ENCODE results near the gene MEIS3. TPM values are rescaled to one million over a fixed set of nuclear protein-coding genes. Genes with fewer than 3 reads are reported as not detected.
"Not testable (repeated sequence)": the region's sequence is repeated elsewhere in the genome, so short reads cannot be mapped to it uniquely, and the experiment has no call there.

MEIS3 gene
- polyA plus RNA-seq, 6 donors from 2014 or later: not detected

- Mint-ChIP-seq H3K4me1 (peaks cover 0 to 6% (median 5%) of the 10 kb centered on the region in 3 donors), H3K36me3 (peaks cover 0 to 34% of the 10 kb centered on the region in 2 donors), H3K4me3 (peak overlapping the region in 1 of 8 donors; percentile 29), H3K27ac (no peak overlapping the region), H3K27me3 (peaks cover 33 to 69% (median 66%) of the 10 kb centered on the region in 3 donors), H3K9me3 (peaks cover 5 to 12% (median 7%) of the 10 kb centered on the region in 7 donors)
- no peak for DNase-seq
- ATAC-seq (ENCODE audit: low read depth in 2 of 2): peak in 1 of 2 donors; percentile 42
Observed at GRCh38 chr19:47406711-47407416, 12.5 kb downstream of the MEIS3 start.

- Mint-ChIP-seq H3K4me1 (peaks cover 0 to 6% (median 5%) of the 10 kb centered on the region in 3 donors), H3K9me3 (peaks cover 5 to 12% (median 7%) of the 10 kb centered on the region in 7 donors), H3K27me3 (peaks cover 33 to 75% (median 74%) of the 10 kb centered on the region in 3 donors), H3K27ac (no peak overlapping the region), H3K36me3 (peaks cover 0 to 34% of the 10 kb centered on the region in 2 donors), H3K4me3 (no peak overlapping the region)
- ATAC-seq (ENCODE audit: low read depth in 2 of 2) (no peak), DNase-seq (no peak)
Observed at GRCh38 chr19:47405854-47406417, 13.4 kb downstream of the MEIS3 start.

DNA sequence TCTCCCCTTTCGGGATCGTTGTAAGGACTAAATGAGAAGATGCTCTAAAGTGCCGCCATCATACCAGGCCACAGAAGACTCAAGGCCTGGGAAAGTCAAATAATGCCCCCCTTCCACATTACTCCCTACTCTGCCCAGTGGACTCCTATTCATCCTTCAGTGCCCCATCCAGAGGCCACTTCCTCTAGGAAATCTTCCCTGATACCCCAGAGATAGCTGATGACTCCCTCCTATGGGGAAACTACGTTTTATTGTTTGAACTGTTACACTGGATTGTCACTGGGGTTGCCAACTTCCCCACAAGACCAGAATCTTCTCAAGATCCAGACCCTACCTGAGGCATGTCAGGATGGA is 14.2 kb downstream of the MEIS3 start:
- Mint-ChIP-seq H3K36me3 (peaks cover 0 to 34% of the 10 kb centered on the region in 2 donors), H3K4me3 (no peak overlapping the region), H3K4me1 (peaks cover 0 to 6% (median 5%) of the 10 kb centered on the region in 3 donors), H3K27me3 (peaks cover 33 to 77% (median 74%) of the 10 kb centered on the region in 3 donors), H3K9me3 (peaks cover 5 to 12% (median 7%) of the 10 kb centered on the region in 7 donors), H3K27ac (no peak overlapping the region)
- ATAC-seq (ENCODE audit: low read depth in 2 of 2) (no peak), DNase-seq (no peak)

DNA sequence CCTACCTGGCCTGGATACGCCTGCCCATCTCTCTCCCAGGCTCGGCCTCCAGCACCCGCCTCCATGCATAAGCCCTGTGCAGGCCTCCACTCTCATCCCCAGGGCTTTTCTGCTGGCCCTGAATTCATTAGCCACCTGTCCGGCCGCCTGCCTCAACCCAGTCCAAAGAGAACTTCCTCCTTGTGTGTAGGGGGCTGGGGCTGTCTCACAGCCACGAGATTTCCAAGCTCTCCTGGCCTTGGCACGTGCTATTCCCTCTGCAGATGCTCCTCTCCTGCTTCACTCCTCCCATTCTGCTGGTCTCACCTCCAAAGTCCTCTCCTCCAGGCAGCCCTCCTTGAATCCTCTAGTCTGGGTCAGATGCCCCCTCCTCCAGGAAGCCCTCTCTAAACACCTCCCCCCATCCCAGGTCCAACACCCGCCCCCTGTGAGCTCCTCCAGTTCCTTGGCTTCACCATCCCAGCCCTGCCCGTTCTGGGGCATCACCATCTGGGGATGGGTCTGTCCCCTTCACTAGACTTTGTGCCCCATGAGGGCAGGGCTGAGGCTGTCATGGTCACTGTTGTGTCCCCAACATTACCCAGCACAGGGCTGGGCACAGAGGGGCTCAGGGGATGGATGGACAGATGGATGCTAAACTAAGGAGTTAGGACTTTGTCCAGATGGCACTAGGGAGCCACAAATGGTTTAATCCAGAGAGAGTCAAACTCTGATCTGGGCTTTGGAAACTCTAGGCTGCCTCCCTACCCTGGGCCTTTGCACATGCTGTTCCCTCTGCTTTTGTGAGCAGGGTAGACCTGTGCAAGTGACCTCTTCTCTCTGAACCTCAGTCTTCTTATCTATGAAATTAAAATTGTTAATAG is 14.8 kb downstream of the MEIS3 start:
- Mint-ChIP-seq H3K9me3 (peaks cover 5 to 12% (median 7%) of the 10 kb centered on the region in 7 donors), H3K4me1 (peaks cover 0 to 6% (median 5%) of the 10 kb centered on the region in 3 donors), H3K27ac (no peak overlapping the region), H3K4me3 (no peak overlapping the region), H3K27me3 (peaks cover 33 to 76% (median 75%) of the 10 kb centered on the region in 3 donors), H3K36me3 (peaks cover 0 to 34% of the 10 kb centered on the region in 2 donors)
- ATAC-seq (ENCODE audit: low read depth in 2 of 2): no peak
- DNase-seq: no peak

DNA sequence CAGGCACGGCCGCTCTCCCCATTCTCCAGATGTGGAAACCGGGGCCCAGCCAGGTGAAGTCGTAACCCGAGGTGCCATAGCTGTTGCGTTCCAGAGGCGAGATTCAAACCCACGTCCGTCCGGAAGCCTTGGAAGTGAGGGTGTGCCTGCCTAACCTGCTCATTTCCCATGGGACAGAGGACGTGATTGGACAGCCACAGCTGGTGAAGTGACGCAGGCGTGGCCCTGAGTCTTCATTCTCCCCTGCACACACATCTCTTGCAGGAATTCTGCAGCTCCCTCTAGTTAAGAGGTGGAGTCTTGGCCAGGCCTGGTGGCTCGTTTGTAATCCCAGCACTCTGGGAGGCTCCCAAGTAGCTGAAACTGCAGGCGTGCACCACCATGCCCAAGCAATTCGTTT is 16.8 kb downstream of the MEIS3 start:
- H3K4me1 Mint-ChIP-seq: peaks cover 0 to 6% (median 5%) of the 10 kb centered on the region in 3 donors
- peaks cover 30 to 77% (median 75%) of the 10 kb centered on the region in 3 donors for H3K27me3 Mint-ChIP-seq
- DNase-seq: no peak
- H3K4me3 Mint-ChIP-seq: no peak overlapping the region
- H3K27ac Mint-ChIP-seq: no peak overlapping the region
- H3K36me3 Mint-ChIP-seq: peaks cover 0 to 25% of the 10 kb centered on the region in 2 donors
- H3K9me3 Mint-ChIP-seq: peaks cover 0 to 8% (median 2%) of the 10 kb centered on the region in 7 donors
- ATAC-seq (ENCODE audit: low read depth in 2 of 2): no peak

DNA sequence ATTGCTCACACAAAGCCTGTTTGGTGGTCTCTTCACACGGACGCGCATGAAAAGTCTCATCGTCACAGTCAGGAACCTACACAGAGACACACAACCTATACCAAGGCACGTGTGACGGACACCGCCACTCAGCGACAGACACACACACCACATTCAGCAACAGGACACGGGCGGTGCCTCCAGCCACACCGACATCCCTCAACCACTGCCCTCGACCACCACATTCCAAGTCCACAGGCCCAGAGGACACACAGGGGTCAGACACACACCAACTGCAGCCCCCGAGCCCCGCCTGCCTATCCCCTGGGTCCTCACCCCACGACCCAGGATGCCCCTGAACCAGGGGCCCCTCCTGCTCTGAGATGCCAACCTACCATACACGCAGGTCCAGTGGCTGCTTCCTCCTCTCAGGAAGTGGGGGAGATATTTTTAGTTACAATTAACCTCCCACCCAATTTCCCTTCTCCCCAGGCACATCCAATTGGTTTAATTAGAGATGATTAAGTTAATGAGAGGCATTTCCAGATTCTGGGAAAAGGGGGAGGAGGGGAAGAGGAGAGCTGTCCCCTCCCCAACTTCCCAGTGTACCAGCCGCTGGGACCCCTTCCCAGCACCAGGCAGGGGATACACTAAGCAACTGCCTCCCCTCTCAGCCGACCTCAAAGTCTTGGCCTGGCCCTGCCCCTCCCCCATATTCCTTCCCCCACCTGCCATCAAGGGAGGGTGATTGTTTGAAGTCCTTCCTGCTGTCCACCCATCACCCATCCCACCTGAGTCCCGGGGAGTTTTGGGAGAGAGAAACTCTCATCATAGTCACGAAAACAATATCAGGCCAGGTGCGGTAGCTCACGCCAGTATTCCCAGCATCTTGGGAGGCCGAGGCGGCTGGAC is 20.4 kb downstream of the MEIS3 start:
- Mint-ChIP-seq H3K4me1 (no peaks in the 10 kb centered on the region), H3K27ac (no peak overlapping the region), H3K27me3 (peaks cover 27 to 63% (median 63%) of the 10 kb centered on the region in 3 donors), H3K36me3 (peaks cover 0 to 7% of the 10 kb centered on the region in 2 donors), H3K4me3 (peak overlapping the region in 1 of 8 donors; percentile 30), H3K9me3 (peaks cover 0 to 5% (median 0%) of the 10 kb centered on the region in 7 donors)
- no peak for DNase-seq
- no peak for ATAC-seq (ENCODE audit: low read depth in 2 of 2)

DNA sequence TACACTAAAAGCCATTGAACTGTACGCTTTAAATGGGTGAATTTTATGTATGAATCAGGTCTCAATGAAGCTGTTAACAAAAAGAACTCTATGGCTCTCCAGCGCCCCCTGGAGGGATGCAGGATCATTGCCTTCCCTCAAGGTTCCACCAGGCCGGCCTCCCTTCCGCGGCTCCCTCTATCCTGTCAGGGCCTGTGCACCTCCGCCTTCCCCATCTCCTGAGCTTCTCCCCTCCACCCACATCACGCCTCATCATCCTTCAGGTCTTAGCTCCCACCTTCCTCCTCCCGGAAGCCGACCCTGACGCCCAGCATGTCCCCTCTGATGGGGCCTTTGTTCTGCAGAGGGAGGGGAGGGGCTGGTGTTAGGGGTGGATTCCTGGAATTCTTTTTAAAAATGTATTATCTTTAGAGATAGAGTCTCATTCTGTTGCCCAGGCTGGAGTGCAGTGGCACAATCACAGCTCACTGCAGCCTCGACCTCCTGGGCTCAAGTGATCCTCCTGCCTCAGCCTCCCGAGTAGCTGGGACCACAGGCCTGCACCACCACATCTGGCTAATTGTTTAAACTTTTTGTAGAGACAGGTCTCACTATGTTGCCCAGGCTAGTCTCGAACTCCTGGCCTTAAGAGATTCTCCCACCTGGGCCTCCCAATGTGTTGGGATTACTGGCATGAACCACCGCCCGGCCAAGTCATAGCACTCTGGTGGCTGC is 27.7 kb downstream of the MEIS3 start:
- Mint-ChIP-seq H3K36me3 (no peaks in the 10 kb centered on the region), H3K4me3 (peak overlapping the region in 1 of 8 donors; percentile 16), H3K27me3 (peaks cover 21 to 46% (median 41%) of the 10 kb centered on the region in 3 donors), H3K27ac (peak overlapping the region in 1 of 6 donors; percentile 10), H3K9me3 (no peaks in the 10 kb centered on the region), H3K4me1 (peaks cover 0 to 11% (median 6%) of the 10 kb centered on the region in 3 donors)
- DNase-seq: peak; percentile 51
- ATAC-seq (ENCODE audit: low read depth in 2 of 2): peak; percentile 74 to 75

GRCh38 chr19:47390533-47391488 is 28.5 kb downstream of the MEIS3 start:
- Mint-ChIP-seq H3K9me3 (no peaks in the 10 kb centered on the region), H3K4me3 (no peak overlapping the region), H3K4me1 (peaks cover 0 to 11% (median 6%) of the 10 kb centered on the region in 3 donors), H3K27me3 (peaks cover 17 to 41% (median 35%) of the 10 kb centered on the region in 3 donors), H3K27ac (no peak overlapping the region), H3K36me3 (no peaks in the 10 kb centered on the region)
- ATAC-seq (ENCODE audit: low read depth in 2 of 2) (peak in 1 of 2 donors; percentile 21), DNase-seq (no peak)

DNA sequence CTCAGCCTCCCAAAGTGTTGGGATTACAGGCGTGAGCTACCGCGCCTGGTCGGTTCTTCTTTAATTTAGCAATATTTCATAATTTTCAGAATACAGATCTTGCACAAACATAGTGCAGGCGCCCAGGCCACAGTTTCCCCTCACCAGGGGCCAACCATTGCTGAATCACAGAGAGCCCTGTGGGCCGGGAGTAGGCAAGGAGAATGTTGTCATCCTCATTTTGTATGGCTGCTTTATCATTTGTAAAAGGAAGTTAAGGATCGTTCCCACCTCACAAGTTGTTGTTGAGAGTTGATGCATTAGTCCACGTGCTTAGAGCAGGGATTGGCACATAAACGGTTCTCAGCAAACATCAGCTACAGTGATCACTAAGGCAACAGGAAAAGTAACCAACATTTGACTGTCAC is 30.2 kb downstream of the MEIS3 start:
- no peaks in the 10 kb centered on the region for H3K36me3 Mint-ChIP-seq
- H3K4me3 Mint-ChIP-seq: no peak overlapping the region
- peaks cover 10 to 33% (median 24%) of the 10 kb centered on the region in 3 donors for H3K27me3 Mint-ChIP-seq
- ATAC-seq (ENCODE audit: low read depth in 2 of 2) (no peak), DNase-seq (no peak)
- H3K9me3 Mint-ChIP-seq: no peaks in the 10 kb centered on the region
- H3K27ac Mint-ChIP-seq: no peak overlapping the region
- peaks cover 0 to 11% (median 6%) of the 10 kb centered on the region in 3 donors for H3K4me1 Mint-ChIP-seq

- Mint-ChIP-seq H3K4me1 (peaks cover 0 to 12% (median 6%) of the 10 kb centered on the region in 3 donors), H3K27me3 (peaks cover 5 to 28% (median 19%) of the 10 kb centered on the region in 3 donors)
- H3K36me3 Mint-ChIP-seq; DNase-seq; H3K27ac Mint-ChIP-seq; ATAC-seq (ENCODE audit: low read depth in 2 of 2); H3K4me3 Mint-ChIP-seq; H3K9me3 Mint-ChIP-seq: not testable (repeated sequence)
Observed at GRCh38 chr19:47388721-47389120, 30.6 kb downstream of the MEIS3 start.

DNA sequence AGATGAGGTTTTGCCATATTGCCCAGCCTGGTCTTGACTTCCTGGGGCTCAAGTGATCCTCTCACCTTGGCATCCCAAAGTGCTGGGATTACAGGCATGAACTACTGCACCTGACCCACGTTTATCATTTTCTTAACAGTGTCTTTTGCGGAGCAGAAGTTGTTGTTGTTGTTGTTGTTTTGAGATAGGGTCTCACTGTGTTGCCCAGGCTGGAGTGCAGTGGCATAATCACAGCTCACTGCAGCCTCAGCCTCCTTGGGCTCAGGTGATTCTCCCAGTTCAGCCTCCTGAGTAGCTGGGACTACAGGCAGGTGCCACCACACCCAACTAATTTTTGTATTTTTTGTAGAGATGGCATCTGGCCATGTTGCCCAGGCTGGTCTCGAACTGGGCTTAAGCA is 31.7 kb downstream of the MEIS3 start:
- not testable (repeated sequence) for H3K36me3 Mint-ChIP-seq; H3K9me3 Mint-ChIP-seq; ATAC-seq (ENCODE audit: low read depth in 2 of 2); H3K27ac Mint-ChIP-seq; H3K4me3 Mint-ChIP-seq; DNase-seq
- Mint-ChIP-seq H3K4me1 (peaks cover 5 to 20% (median 14%) of the 10 kb centered on the region in 3 donors), H3K27me3 (peaks cover 4 to 18% (median 8%) of the 10 kb centered on the region in 3 donors)

Measured in naive B cell (primary cell).